Measurements from ENCODE around the gene DPPA4. TPM values are rescaled to one million over a fixed set of nuclear protein-coding genes. Genes with fewer than 3 reads are reported as not detected.
"Not testable (repeated sequence)": the region's sequence is repeated elsewhere in the genome, so short reads cannot be mapped to it uniquely, and the experiment has no call there.

DPPA4 gene
- total and polyA plus RNA-seq, 7 donors = not detected

DNA sequence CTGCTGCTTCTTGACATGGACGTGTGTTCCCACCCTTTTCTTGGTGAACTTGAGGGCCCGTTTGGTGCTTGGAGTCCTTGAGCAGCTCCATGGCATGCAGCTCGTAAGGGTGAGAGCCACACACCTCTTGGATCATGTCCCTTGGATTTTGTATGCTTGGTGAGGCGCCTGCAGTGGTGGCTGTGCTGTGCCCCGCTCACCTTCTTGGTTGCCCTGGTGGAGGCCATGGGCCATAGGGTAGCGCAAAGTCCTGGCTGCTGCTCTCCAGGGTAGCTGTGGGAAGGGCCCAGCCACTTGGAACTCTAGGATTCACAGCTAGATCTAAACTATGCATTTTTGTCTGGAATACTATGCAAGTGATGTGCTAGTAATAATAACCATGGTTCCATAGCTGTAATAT, 26.7 kb upstream of the DPPA4 start:
- no peak overlapping the region for H3K27ac ChIP-seq
- 77 to 84% (median 80%) methylated on average over 6 of the region's 6 CpGs for WGBS, 3 donors
- DNase-seq (no peak), ATAC-seq (no peak)
- intact Hi-C loops (cut with DNase I) = no loop called here
- TF ChIP-seq, protein P1, sequence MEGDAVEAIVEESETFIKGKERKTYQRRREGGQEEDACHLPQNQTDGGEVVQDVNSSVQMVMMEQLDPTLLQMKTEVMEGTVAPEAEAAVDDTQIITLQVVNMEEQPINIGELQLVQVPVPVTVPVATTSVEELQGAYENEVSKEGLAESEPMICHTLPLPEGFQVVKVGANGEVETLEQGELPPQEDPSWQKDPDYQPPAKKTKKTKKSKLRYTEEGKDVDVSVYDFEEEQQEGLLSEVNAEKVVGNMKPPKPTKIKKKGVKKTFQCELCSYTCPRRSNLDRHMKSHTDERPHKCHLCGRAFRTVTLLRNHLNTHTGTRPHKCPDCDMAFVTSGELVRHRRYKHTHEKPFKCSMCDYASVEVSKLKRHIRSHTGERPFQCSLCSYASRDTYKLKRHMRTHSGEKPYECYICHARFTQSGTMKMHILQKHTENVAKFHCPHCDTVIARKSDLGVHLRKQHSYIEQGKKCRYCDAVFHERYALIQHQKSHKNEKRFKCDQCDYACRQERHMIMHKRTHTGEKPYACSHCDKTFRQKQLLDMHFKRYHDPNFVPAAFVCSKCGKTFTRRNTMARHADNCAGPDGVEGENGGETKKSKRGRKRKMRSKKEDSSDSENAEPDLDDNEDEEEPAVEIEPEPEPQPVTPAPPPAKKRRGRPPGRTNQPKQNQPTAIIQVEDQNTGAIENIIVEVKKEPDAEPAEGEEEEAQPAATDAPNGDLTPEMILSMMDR (IDR thresholded peaks at IDR 0.05) = no peak
- H3K36me3 ChIP-seq (ENCODE audit: insufficient read depth in 1 of 2, low read depth in 1 of 2) = no peaks in the 10 kb centered on the region
- H3K9me3 ChIP-seq = no peaks in the 10 kb centered on the region
- H3K4me3 ChIP-seq = no peak overlapping the region
- H3K4me1 ChIP-seq = no peaks in the 10 kb centered on the region
- no peaks in the 10 kb centered on the region for H3K27me3 ChIP-seq (ENCODE audit: insufficient read depth in 3 of 3, low read length in 2 of 3)

DNA sequence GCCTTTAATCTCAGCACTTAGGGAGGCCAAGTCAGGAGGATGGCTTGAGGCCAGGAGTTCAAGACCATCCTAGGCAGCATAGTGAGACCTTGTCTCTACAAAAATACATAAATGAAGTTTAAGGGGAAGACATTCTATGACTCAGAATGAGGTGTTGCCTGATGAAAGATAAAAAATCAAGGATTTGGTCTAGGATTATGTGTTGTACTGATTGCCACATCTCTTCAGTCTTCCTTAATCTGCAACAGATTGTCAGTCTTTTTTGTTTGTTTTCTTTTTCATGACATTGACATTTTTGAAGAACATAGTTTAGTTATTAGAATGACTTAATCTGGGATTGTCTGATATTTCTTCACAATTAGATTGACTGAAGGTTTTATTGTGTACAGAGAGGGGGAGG, 26.3 kb upstream of the DPPA4 start:
- H3K4me3 ChIP-seq = no peak overlapping the region
- no peak for DNase-seq
- H3K27ac ChIP-seq = no peak overlapping the region
- H3K36me3 ChIP-seq (ENCODE audit: insufficient read depth in 1 of 2, low read depth in 1 of 2) = no peaks in the 10 kb centered on the region
- no peaks in the 10 kb centered on the region for H3K9me3 ChIP-seq
- no peak for ATAC-seq
- intact Hi-C loops (cut with DNase I) = no loop called here
- TF ChIP-seq, protein P1 (IDR thresholded peaks at IDR 0.05) = no peak
- H3K27me3 ChIP-seq (ENCODE audit: insufficient read depth in 3 of 3, low read length in 2 of 3) = no peaks in the 10 kb centered on the region
- H3K4me1 ChIP-seq = no peaks in the 10 kb centered on the region

DNA sequence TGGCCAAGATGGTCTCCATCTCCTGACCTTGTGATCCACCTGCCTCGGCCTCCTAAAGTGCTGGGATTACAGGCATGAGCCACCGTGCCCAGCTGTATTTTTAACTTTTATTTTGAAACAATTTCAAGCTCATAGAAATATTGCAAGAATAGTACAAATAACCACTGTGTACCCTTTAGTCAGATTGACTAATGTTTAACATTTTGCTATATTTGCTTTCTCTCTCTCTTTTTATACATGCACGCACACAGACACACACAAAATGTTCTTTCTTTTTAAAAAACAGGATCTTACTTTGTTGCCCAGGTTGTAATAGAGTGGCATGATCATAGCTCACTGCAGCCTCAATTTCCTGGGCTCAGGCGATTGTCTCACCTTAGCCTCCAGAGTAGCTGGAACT, 25.5 kb upstream of the DPPA4 start:
- no peaks in the 10 kb centered on the region for H3K27me3 ChIP-seq (ENCODE audit: insufficient read depth in 3 of 3, low read length in 2 of 3)
- no peak overlapping the region for H3K4me3 ChIP-seq
- WGBS, 3 donors = 82 to 88% (median 83%) methylated on average over 4 of the region's 4 CpGs
- H3K4me1 ChIP-seq = no peaks in the 10 kb centered on the region
- no peak overlapping the region for H3K27ac ChIP-seq
- TF ChIP-seq, protein P1 (IDR thresholded peaks at IDR 0.05) = no peak
- no peak for DNase-seq
- ATAC-seq = no peak
- intact Hi-C loops (cut with DNase I) = no loop called here
- H3K36me3 ChIP-seq (ENCODE audit: insufficient read depth in 1 of 2, low read depth in 1 of 2) = no peaks in the 10 kb centered on the region
- H3K9me3 ChIP-seq = no peaks in the 10 kb centered on the region

DNA sequence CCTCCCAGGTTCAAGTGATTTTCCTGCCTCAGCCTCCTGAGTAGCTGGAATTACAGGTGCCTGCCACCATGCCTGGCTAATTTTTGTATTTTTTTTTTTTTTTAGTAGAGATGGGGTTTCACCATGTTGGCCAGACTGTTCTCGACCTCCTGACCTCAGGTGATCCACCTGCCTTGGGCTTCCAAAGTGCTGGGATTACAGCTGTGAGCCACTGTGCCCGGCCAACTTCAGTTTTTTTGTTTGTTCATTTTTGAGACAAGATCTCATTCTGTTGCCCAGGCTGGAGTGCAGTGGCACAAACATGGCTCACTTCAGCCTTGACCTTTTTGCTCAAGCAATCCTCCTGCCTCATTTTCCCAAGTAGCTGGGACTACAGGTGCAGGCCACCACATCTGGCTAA, 21.5 kb upstream of the DPPA4 start:
- H3K4me1 ChIP-seq; ATAC-seq; H3K4me3 ChIP-seq; intact Hi-C loops (cut with DNase I); H3K27me3 ChIP-seq (ENCODE audit: insufficient read depth in 3 of 3, low read length in 2 of 3); H3K36me3 ChIP-seq (ENCODE audit: insufficient read depth in 1 of 2, low read depth in 1 of 2); DNase-seq; H3K9me3 ChIP-seq; H3K27ac ChIP-seq: not testable (repeated sequence)
- WGBS, 3 donors = 56 to 75% (median 70%) methylated on average over 2 of the region's 2 CpGs

DNA sequence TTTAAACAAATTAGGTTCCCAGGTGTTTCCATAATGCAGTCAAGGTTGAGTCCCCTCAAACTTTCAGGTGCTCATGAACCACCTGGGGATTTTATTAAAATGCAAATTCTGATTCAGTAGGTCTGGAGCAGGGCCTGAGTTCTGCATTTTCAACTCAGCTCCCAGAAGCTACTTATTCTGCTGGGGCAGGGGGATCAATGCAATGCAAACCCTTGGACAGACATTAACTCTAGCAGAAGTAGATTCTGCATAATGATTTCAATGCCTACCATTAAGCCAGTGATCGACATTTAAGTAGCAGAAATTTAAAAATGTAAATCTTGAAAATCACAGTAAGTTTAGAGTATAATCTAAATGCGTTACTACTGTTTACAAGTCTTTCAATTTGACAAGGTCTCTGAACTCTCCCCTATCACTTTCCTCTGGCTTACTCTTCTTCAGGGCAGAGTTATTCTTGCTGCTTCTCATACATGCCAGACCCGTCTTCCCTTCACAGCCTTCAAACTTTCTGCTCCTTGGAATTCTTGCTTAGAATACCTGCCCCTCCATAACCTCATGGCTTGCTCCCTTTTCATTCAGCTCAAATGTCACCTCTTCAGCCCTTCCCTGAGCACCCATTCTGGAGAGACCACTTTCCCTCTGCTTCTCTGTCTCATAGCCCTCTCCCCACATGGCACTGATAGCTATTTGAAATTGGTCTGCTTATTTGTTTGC, 19.3 kb upstream of the DPPA4 start:
- TF ChIP-seq, protein P1 (IDR thresholded peaks at IDR 0.05) = no peak
- intact Hi-C loops (cut with DNase I) = no loop called here
- WGBS, 3 donors = 55 to 68% (median 65%) methylated on average over 3 of the region's 3 CpGs

More for the DNA sequence above, 19.3 kb upstream of the DPPA4 start:
- H3K36me3 ChIP-seq (ENCODE audit: insufficient read depth in 1 of 2, low read depth in 1 of 2) = no peaks in the 10 kb centered on the region
- no peak overlapping the region for H3K4me3 ChIP-seq
- H3K4me1 ChIP-seq = no peaks in the 10 kb centered on the region
- DNase-seq = no peak
- no peak overlapping the region for H3K27ac ChIP-seq
- no peaks in the 10 kb centered on the region for H3K9me3 ChIP-seq
- H3K27me3 ChIP-seq (ENCODE audit: insufficient read depth in 3 of 3, low read length in 2 of 3) = peaks cover 0 to 3% (median 0%) of the 10 kb centered on the region in 3 donors
- ATAC-seq = no peak

Measured in psoas muscle (tissue), 8 donors.